ENCODE data around the gene PZP.

PZP gene

DNA sequence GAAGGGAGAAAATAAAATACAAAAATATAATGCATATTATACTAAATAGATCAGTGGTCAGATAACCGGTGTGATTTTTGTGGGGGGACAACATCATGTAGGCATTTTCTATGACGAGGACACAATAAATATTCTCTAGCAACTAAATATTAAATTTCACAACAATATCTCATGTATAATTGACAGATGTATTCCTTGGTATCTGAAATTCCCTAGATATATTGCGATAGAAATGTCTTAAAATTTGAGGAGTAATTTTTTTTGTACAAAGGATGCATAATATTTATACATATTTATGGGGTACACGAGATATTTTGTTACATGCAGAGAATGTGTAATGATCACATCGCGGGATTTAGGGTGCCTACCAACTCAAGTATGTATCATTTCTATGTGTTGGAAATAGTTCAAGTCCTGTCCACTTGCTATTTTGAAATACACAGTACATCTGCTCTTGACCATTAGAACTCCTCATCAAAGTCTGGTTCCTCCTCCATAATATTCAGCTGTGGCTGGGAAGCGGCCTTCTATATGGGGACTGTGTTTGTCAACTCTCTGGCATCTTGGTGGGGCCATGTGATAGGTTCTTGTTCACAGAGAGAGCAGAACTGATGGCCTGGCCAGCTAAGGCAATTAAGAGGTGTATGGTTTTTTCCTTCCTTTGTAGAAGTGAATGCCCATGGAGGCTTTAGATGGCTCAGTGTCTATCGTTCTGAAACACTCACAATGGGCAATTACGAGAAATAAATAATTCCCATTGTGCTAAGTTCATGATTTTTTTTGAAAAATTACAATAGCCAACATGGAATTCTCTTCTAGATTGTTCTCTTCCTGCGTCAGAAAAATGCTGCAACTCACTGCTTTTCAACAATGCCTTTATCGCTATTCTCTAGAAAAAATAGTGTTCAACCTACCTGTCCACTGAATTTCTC is 101.3 kb downstream of the PZP start:
- in situ Hi-C loops (cut with MboI; ENCODE audit: low sequenced_read_pairs), result loop anchor here (25.0 kb wide), 1 partner anchor 180 kb away; no protein-coding TSS in a partner anchor

DNA sequence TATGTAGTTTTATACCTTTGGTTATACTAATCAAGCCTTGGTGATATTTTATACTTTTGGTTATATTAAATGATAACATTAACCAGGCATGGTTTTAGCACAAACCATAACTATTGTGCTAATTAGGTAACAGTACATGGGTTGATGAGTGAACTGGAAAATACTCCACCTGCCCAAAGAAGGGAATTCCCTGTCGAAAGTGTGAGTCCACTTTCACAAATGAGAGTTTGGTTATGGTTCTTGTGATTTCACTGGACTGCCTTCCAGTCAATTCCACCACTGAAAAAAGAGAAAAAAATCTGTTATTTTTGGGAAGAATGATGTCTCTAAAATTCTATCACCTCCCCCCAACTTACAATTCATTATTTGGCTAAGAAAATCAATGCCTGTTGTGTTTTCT is 102.1 kb downstream of the PZP start:
- in situ Hi-C loops (cut with MboI; ENCODE audit: low sequenced_read_pairs), result loop anchor here (25.0 kb wide), 1 partner anchor 181 kb away; no protein-coding TSS in a partner anchor

DNA sequence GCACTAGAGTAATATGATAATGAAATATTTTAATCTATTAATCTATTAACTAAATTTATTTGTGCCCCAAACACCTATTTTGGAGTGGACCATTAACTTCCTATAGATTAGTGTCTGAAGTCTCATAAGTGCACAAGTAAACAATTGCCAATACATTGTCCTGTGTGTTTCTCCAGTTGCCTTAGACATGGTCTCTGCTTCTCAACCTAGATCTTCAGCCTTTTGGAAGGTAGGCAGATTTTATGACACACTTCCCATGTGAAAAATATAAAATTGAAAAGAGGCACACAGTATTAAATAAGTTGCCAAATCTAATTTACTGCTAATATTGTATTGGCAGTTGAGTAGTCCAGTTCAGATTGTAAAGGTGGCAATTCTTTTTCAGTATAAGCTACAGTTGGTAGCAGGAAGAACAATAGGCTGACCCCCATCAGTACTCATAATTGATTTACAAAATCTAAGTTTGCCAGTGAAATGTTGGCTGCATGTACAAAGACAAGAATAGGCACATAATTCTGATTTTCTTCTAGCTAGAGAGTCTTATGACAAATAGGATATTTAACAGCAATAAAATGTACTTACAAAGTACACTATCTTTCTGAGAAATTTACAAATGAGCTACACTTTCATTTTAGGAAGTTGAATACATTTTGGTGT is 103.3 kb downstream of the PZP start:
- in situ Hi-C loops (cut with MboI; ENCODE audit: low sequenced_read_pairs), result loop anchor here (25.0 kb wide), 1 partner anchor 182 kb away; no protein-coding TSS in a partner anchor

DNA sequence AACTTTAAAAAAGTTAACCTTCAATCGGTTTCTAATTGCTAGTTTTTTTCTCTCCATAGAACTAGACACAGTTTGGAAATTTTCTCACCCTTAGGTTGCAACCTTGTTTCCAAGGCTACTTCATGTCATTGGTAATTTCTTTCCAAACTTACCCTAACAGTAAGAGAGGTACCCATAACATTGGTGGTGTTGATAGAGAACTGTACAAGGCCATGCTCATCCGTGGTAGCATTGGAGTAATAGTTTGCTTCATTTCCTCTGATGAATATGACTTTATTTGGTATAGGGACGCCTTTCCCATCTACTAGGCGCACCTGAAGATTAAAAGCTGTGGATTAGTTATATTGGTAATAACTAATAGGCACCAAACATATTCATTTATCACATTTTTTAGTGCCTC is 104.1 kb downstream of the PZP start:
- in situ Hi-C loops (cut with MboI; ENCODE audit: low sequenced_read_pairs), result loop anchor here (25.0 kb wide), 1 partner anchor 183 kb away; no protein-coding TSS in a partner anchor

DNA sequence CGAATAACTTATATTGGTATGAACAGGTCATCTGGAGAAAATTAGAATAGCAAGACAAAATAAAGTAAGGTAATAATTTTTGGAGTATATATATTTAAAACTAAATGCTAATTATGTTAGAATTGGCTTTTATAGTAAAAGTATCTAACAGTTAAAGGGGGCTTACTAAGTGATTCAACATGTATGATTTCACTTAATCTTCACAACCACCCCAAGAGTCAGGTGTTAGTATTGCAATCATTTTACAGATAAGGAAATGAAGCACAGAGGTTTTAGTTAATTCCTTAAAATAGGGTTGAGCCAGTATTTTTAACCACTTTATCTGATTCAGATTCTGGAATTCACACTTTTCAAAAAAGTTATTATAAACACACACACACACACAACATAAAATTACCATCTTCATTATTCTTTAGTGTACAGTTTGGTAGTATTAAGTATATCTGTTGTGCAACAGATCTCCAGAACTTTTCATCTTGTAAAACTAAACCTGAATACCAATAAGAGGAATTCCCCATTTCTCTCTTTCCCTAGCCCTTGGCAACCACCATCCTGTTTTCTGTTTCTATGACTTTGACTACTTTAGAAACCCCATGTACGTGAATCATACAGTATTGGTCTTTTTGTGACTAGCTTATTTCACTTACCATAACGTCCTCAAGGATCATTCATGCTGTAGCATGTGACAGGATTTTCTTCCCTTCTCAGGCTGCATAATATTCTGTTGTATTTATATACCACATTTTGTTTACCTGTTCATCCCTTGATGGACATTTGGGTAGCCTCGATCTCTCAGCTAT is 104.9 kb downstream of the PZP start:
- in situ Hi-C loops (cut with MboI; ENCODE audit: low sequenced_read_pairs), result loop anchor here (25.0 kb wide), 1 partner anchor 184 kb away; no protein-coding TSS in a partner anchor

DNA sequence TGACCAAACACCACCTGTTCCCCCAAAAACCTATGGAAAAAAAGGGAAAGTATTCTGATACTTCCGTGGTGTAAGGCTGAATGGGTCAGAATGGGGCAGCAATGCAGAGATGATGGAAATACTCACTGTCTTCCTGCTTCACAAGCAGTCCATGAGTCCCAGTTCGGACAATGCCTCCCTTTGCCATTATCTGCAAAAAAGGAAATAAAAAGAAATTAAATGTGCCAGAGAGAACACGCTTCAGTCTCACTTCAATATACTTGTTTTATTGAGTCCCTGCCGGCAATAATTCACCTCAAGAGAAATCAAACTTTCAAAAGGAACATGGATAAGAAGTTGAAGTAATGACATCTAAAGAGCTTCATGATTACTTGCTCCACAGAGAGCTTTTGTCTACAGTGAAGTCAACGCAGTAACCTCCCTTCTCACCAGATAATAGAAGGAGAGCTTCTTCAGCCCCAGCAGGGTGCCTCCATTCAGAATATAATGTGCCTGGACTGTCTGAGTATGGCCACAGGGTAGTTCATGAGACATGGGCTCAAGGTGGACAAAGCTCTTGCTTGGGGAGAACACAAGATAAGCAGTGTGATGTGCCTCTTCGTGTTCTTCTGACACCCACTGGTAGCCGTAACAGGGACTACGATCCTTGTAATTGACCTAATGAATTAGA is 107.0 kb downstream of the PZP start:
- in situ Hi-C loops (cut with MboI; ENCODE audit: low sequenced_read_pairs), result loop anchor here (25.0 kb wide), 1 partner anchor 186 kb away; no protein-coding TSS in a partner anchor

DNA sequence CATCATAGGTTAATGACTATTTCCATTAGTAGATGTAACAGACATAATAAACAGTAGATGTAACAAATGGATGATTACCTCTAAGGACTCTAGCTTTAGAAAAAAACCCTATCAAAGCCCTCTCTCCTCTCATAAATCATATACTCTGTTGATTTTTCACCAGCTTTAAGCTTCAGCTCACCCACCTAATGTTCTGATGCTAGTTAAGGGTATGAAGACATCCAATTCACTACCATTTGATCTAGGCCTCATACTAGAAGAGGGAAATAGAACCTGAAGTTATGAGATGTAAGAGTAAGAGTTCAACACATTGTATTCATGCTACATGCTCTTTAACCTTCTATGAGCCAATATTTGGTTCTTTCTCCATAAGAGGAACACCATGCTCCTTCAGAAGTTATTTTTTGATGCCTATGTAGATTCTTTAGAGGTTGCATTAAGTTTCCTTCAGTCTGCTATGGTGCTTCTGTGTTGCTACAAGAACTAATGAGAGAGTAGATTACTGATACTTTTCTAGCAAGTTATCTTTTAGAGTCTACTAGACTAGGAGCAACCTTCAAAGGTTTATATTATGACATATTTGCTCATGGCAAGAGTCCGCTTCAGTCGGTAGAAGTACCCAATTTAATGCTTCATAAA is 108.5 kb downstream of the PZP start:
- in situ Hi-C loops (cut with MboI; ENCODE audit: low sequenced_read_pairs), result loop anchor here (25.0 kb wide), 1 partner anchor 188 kb away; no protein-coding TSS in a partner anchor
